A549 (cell line): ENCODE data around the gene SPATA2L. TPM values are rescaled to one million over a fixed set of nuclear protein-coding genes. Genes with fewer than 3 reads are reported as not detected.

Source experiments
- ATAC-seq, 2 experiments: fragments of 200-7000 bp in 1 of 2; fragments of >200 bp in 1 of 2; cut with Nextera tagmentation in 1 of 2; cut with Tn5 transposase in 1 of 2; 3 replicates each; pipeline versions ENCODE4 v1.8.0 to v1.9.1; 2018 to 2020; ENCODE audit warnings: mild to moderate bottlenecking in 1 of 2, moderate library complexity in 1 of 2
- CTCF ChIA-PET: fragments of 300-600 bp; sonication (Branson Sonifier 250); formaldehyde crosslinking; extraction: SDS; loops from one replicate; lab custom pipeline; 2021; ENCODE audit warnings: antibody characterized with exemption, inconsistent platforms; lab: Yijun Ruan, JAX
- POLR2A ChIA-PET: fragments of 350-600 bp; formaldehyde crosslinking; extraction: SDS; loops from one replicate; lab custom pipeline; 2021; ENCODE audit warnings: antibody characterized with exemption, inconsistent platforms; lab: Yijun Ruan, JAX
- DNase-seq, 2 experiments: peaks; one replicate each; pipeline versions ENCODE4 v3.0.0 to v3.0.0-alpha.2; 2011 to 2016; ENCODE audit warnings: low read depth in 1 of 2, low spot score in 1 of 2
- FAIRE-seq: peaks from 2 replicates; lab custom pipeline; 2011; peaks lifted over from hg19 to GRCh38; lab: Jason Lieb, UNC
- H3K27ac ChIP-seq, 2 experiments: fragments of >200 bp; sonication (Bioruptor Twin); formaldehyde crosslinking; 3 replicates each; pipeline ENCODE4 v1.5.1; 2016 to 2017
- H3K4me1 ChIP-seq: fragments of >200 bp; sonication (Bioruptor Twin); formaldehyde crosslinking; 3 replicates; pipeline ENCODE4 v1.6.1; 2016
- H3K4me2 ChIP-seq: fragments of >200 bp; sonication (Bioruptor Twin); formaldehyde crosslinking; 3 replicates; pipeline ENCODE4 v1.6.1; 2016
- H3K4me3 ChIP-seq: fragments of >200 bp; sonication (Bioruptor Twin); formaldehyde crosslinking; 3 replicates; pipeline ENCODE4 v1.5.1; 2016
- H3K9me3 ChIP-seq: fragments of >200 bp; sonication (Bioruptor Twin); formaldehyde crosslinking; 3 replicates; pipeline ENCODE4 v1.6.1; 2016
- CBX2 ChIP-seq: fragments of 200-600 bp; sonication (generic); IDR thresholded peaks from 2 replicates; pipeline ENCODE4 v1.6.1; 2016; ENCODE audit warnings: low read depth, mild to moderate bottlenecking, borderline replicate concordance
- CEBPB ChIP-seq, 2 experiments: fragments of >200 bp in 1 of 2; sonication (Bioruptor Twin) in 1 of 2; formaldehyde crosslinking in 1 of 2; IDR thresholded peaks; 2 replicates each; pipeline ENCODE4 v1.6.1; 2012 to 2016
- EHMT2 ChIP-seq: fragments of 200-600 bp; sonication (generic); IDR thresholded peaks from 2 replicates; pipeline ENCODE4 v1.6.1; 2016; ENCODE audit warnings: antibody characterized with exemption, low read depth, mild to moderate bottlenecking, moderate library complexity
- ELK1 ChIP-seq: fragments of 150-350 bp; IDR thresholded peaks from 2 replicates; pipeline ENCODE4 v1.6.1; 2014; ENCODE audit warnings: low read depth, mild to moderate bottlenecking, low read length
- EP300 ChIP-seq, 2 experiments: fragments of >200 bp; sonication (Bioruptor Twin); formaldehyde crosslinking; IDR thresholded peaks; 2 replicates in 1 of 2; 3 replicates in 1 of 2; pipeline ENCODE4 v1.6.1; 2016 to 2017
- ESRRA ChIP-seq: fragments of 150-350 bp; IDR thresholded peaks from 2 replicates; pipeline ENCODE4 v1.6.1; 2014; ENCODE audit warnings: mild to moderate bottlenecking, low read length, borderline replicate concordance
- FOSB ChIP-seq: fragments of 250-450 bp; sonication (Bioruptor Pico); IDR thresholded peaks from 2 replicates; pipeline ENCODE4 v1.5.0; 2020; ENCODE audit warnings: mild to moderate bottlenecking, moderate library complexity
- FOSL2 ChIP-seq, 2 experiments: fragments of 450-650 bp in 1 of 2; fragments of >200 bp in 1 of 2; sonication (Bioruptor Twin) in 1 of 2; formaldehyde crosslinking; IDR thresholded peaks; 2 replicates each; pipeline versions ENCODE4 v1.5.0 to v1.6.1; 2016 to 2020; ENCODE audit warnings: mild to moderate bottlenecking in 1 of 2, moderate library complexity in 1 of 2
- FOXS1 ChIP-seq: fragments of 250-450 bp; sonication (Bioruptor Pico); IDR thresholded peaks from 2 replicates; pipeline ENCODE4 v1.5.0; 2020; ENCODE audit warnings: mild to moderate bottlenecking, moderate library complexity
- GATA3 ChIP-seq: IDR thresholded peaks from 2 replicates; pipeline ENCODE4 v1.6.1; 2012; ENCODE audit warnings: borderline replicate concordance
- HOXA7 ChIP-seq: fragments of 250-450 bp; sonication (Bioruptor Pico); IDR thresholded peaks from 2 replicates; pipeline ENCODE4 v1.5.0; 2020; ENCODE audit warnings: mild to moderate bottlenecking, moderate library complexity
- HOXB13 ChIP-seq: fragments of 250-450 bp; sonication (Bioruptor Pico); IDR thresholded peaks from 2 replicates; pipeline ENCODE4 v1.5.0; 2020; ENCODE audit warnings: low read depth, mild to moderate bottlenecking, moderate library complexity
- JUNB ChIP-seq: fragments of >200 bp; sonication (Bioruptor Twin); formaldehyde crosslinking; IDR thresholded peaks from 2 replicates; pipeline ENCODE4 v1.6.1; 2016
- KDM5A ChIP-seq: fragments of 200-600 bp; sonication (generic); IDR thresholded peaks from 2 replicates; pipeline ENCODE4 v1.6.1; 2016; ENCODE audit warnings: antibody characterized with exemption, mild to moderate bottlenecking
- MAFK ChIP-seq: fragments of 450-650 bp; IDR thresholded peaks from 2 replicates; pipeline ENCODE4 v1.6.1; 2014; ENCODE audit not compliant: partially characterized antibody
- MAZ ChIP-seq: fragments of 150-350 bp; IDR thresholded peaks from 2 replicates; pipeline ENCODE4 v1.6.1; 2014; ENCODE audit warnings: antibody characterized with exemption, low read depth, low read length, borderline replicate concordance
- NR3C1 ChIP-seq: fragments of >200 bp; sonication (Bioruptor Twin); formaldehyde crosslinking; IDR thresholded peaks from 3 replicates; pipeline ENCODE4 v1.6.1; 2017
- POLR2A ChIP-seq: IDR thresholded peaks from 2 replicates; pipeline ENCODE4 v1.6.1; 2012; ENCODE audit warnings: mild to moderate bottlenecking, low read length
- RCOR1 ChIP-seq: fragments of 150-350 bp; IDR thresholded peaks from 2 replicates; pipeline ENCODE4 v1.6.1; 2014; ENCODE audit warnings: antibody characterized with exemption, low read length, low read depth
- TFCP2L1 ChIP-seq: fragments of 250-450 bp; sonication (Bioruptor Pico); IDR thresholded peaks from 2 replicates; pipeline ENCODE4 v1.5.0; 2021; ENCODE audit warnings: mild to moderate bottlenecking
- TP53 ChIP-seq: fragments of 250-450 bp; sonication (Bioruptor Pico); IDR thresholded peaks from 2 replicates; pipeline ENCODE4 v1.5.0; 2021; ENCODE audit warnings: mild to moderate bottlenecking, moderate library complexity
- ZFP36 ChIP-seq: fragments of 450-650 bp; IDR thresholded peaks from 2 replicates; pipeline ENCODE4 v1.6.1; 2014; ENCODE audit warnings: borderline replicate concordance; ENCODE audit not compliant: partially characterized antibody
- ZNF302 ChIP-seq: fragments of 250-450 bp; sonication (Bioruptor Pico); IDR thresholded peaks from 2 replicates; pipeline ENCODE4 v1.9.0; 2021; ENCODE audit warnings: inconsistent platforms, mild to moderate bottlenecking, moderate library complexity
- ZSCAN20 ChIP-seq: fragments of 250-450 bp; sonication (Bioruptor Pico); IDR thresholded peaks from 2 replicates; pipeline ENCODE4 v1.8.0; 2022; ENCODE audit warnings: mild to moderate bottlenecking, moderate library complexity
- whole genome bisulfite sequencing: methylation state at CpG from one replicate; pipeline ENCODE4 v1.1.6; 2017; ENCODE audit errors: missing lambda C conversion rate; 5-methylcytosine and 5-hydroxymethylcytosine counted together
- polyA plus RNA-seq, 4 experiments: library from polyadenylated mRNA; depleted of rRNA in 3 of 4; stranded (reverse); fragments of >200 nt; fragmentation: RNase III in 1 of 4; extraction: RNeasy Plus Mini Kit Qiagen cat#74134 plus additional on column Dnase treatment in 1 of 4; gene quantifications; 2 replicates in 3 of 4; 3 replicates in 1 of 4; pipeline ENCODE4 v1.2.3, GENCODE V29; 2011 to 2017
- TF ChIP-seq, protein P1 (sequence below): fragments of 450-650 bp; IDR thresholded peaks from 2 replicates; pipeline ENCODE4 v1.6.1; 2014; ENCODE audit warnings: antibody characterized with exemption
- TF ChIP-seq, protein P2 (sequence below): IDR thresholded peaks from 2 replicates; pipeline ENCODE4 v1.6.1; 2012
- TF ChIP-seq, protein P3 (sequence below): fragments of >200 bp; sonication (Bioruptor Twin); formaldehyde crosslinking; IDR thresholded peaks from 3 replicates; pipeline ENCODE4 v1.6.1; 2016
- TF ChIP-seq, protein P4 (sequence below): fragments of 200-600 bp; sonication (generic); IDR thresholded peaks from 2 replicates; pipeline ENCODE4 v1.6.1; 2016; ENCODE audit warnings: antibody characterized with exemption, mild to moderate bottlenecking, moderate library complexity
- TF ChIP-seq, protein P5 (sequence below): fragments of >200 bp; sonication (Bioruptor Twin); formaldehyde crosslinking; IDR thresholded peaks from 2 replicates; pipeline ENCODE4 v1.6.1; 2016
- TF ChIP-seq, protein P6 (sequence below): fragments of >200 bp; sonication (Bioruptor Twin); formaldehyde crosslinking; IDR thresholded peaks from 3 replicates; pipeline ENCODE4 v1.5.1; 2016
- TF ChIP-seq, protein P7 (sequence below): IDR thresholded peaks from 2 replicates; pipeline ENCODE4 v1.6.1; 2012

Gene SPATA2L
- polyA plus RNA-seq, 2 of the 4 experiments (the other 2 are of a cell fraction), result 3.5 to 5.2 TPM

GRCh38 chr16:89686520-89687091 is 14.9 kb downstream of the SPATA2L start, which contains the start of gene CDK10:
Gene CDK10, plus strand, starts transcription at chr16:89686689. Its CDS starts 22 bp downstream, at chr16:89686711.
- ATAC-seq (peak; percentile 81 to 89), DNase-seq (peak; percentile 87 to 89), FAIRE-seq (peak; percentile 39)
- POLR2A ChIA-PET, result interaction anchor here (0.6 to 1.5 kb wide), 14 partner anchors 10 to 236 kb away, joined by 3 to 26 read pairs (median 5); partner anchors contain the start of genes CHMP1A, SPATA2L and SPATA33
- H3K4me2 ChIP-seq, result peak within 1 kb of the TSS; percentile 91
- peaks cover 9% of the 10 kb centered on the region for H3K9me3 ChIP-seq
- CTCF ChIA-PET, result interaction anchor here (0.9 to 2.3 kb wide), 4 partner anchors 13 to 71 kb away, joined by 3 to 12 read pairs (median 6); no protein-coding TSS in a partner anchor
- 0% methylated on average over 23 of the region's 67 CpGs for WGBS
- peak within 1 kb of the TSS; percentile 70 for H3K4me3 ChIP-seq
- H3K27ac ChIP-seq, result peak within 1 kb of the TSS; percentile 96 to 99
- H3K4me1 ChIP-seq, result peaks cover 11% of the 10 kb centered on the region
- TF ChIP-seq TP53 (CRISPR knock-in tag) (peak; percentile 86), GATA3 (no peak), FOSB (CRISPR knock-in tag) (no peak), TFCP2L1 (CRISPR knock-in tag) (peak; percentile 88; the same call in 1 of the 2 replicates), MAFK (no peak), ESRRA (no peak), ZFP36 (no peak), FOSL2 (IDR thresholded peaks at IDR 0.05) (no peak), FOSL2 (CRISPR knock-in tag; IDR thresholded peaks at IDR 0.05) (peak; percentile 30; the same call in 1 of the 2 replicates), ZNF302 (no peak), KDM5A (peak; percentile 66), HOXA7 (CRISPR knock-in tag) (no peak), FOXS1 (CRISPR knock-in tag) (peak; percentile 85; the same call in 1 of the 2 replicates), CEBPB (IDR thresholded peaks at IDR 0.05) (no peak), MAZ (no peak), JUNB (no peak), RCOR1 (no peak), CBX2 (no peak), NR3C1 (no peak), POLR2A (peak; percentile 93), EHMT2 (no peak), EP300 (IDR thresholded peaks at IDR 0.05) (no peak), ZSCAN20 (CRISPR knock-in tag) (no peak), HOXB13 (peak; percentile 84), ELK1 (no peak)
- TF ChIP-seq, protein P1, sequence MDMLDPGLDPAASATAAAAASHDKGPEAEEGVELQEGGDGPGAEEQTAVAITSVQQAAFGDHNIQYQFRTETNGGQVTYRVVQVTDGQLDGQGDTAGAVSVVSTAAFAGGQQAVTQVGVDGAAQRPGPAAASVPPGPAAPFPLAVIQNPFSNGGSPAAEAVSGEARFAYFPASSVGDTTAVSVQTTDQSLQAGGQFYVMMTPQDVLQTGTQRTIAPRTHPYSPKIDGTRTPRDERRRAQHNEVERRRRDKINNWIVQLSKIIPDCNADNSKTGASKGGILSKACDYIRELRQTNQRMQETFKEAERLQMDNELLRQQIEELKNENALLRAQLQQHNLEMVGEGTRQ, result no peak
- TF ChIP-seq, protein P2, sequence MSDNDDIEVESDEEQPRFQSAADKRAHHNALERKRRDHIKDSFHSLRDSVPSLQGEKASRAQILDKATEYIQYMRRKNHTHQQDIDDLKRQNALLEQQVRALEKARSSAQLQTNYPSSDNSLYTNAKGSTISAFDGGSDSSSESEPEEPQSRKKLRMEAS, result peak; percentile 88
- TF ChIP-seq, protein P3, sequence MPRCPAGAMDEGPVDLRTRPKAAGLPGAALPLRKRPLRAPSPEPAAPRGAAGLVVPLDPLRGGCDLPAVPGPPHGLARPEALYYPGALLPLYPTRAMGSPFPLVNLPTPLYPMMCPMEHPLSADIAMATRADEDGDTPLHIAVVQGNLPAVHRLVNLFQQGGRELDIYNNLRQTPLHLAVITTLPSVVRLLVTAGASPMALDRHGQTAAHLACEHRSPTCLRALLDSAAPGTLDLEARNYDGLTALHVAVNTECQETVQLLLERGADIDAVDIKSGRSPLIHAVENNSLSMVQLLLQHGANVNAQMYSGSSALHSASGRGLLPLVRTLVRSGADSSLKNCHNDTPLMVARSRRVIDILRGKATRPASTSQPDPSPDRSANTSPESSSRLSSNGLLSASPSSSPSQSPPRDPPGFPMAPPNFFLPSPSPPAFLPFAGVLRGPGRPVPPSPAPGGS, result peak; percentile 95
- TF ChIP-seq, protein P4, sequence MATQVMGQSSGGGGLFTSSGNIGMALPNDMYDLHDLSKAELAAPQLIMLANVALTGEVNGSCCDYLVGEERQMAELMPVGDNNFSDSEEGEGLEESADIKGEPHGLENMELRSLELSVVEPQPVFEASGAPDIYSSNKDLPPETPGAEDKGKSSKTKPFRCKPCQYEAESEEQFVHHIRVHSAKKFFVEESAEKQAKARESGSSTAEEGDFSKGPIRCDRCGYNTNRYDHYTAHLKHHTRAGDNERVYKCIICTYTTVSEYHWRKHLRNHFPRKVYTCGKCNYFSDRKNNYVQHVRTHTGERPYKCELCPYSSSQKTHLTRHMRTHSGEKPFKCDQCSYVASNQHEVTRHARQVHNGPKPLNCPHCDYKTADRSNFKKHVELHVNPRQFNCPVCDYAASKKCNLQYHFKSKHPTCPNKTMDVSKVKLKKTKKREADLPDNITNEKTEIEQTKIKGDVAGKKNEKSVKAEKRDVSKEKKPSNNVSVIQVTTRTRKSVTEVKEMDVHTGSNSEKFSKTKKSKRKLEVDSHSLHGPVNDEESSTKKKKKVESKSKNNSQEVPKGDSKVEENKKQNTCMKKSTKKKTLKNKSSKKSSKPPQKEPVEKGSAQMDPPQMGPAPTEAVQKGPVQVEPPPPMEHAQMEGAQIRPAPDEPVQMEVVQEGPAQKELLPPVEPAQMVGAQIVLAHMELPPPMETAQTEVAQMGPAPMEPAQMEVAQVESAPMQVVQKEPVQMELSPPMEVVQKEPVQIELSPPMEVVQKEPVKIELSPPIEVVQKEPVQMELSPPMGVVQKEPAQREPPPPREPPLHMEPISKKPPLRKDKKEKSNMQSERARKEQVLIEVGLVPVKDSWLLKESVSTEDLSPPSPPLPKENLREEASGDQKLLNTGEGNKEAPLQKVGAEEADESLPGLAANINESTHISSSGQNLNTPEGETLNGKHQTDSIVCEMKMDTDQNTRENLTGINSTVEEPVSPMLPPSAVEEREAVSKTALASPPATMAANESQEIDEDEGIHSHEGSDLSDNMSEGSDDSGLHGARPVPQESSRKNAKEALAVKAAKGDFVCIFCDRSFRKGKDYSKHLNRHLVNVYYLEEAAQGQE, result no peak
- TF ChIP-seq, protein P5, sequence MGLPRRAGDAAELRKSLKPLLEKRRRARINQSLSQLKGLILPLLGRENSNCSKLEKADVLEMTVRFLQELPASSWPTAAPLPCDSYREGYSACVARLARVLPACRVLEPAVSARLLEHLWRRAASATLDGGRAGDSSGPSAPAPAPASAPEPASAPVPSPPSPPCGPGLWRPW, result no peak
- TF ChIP-seq, protein P6, sequence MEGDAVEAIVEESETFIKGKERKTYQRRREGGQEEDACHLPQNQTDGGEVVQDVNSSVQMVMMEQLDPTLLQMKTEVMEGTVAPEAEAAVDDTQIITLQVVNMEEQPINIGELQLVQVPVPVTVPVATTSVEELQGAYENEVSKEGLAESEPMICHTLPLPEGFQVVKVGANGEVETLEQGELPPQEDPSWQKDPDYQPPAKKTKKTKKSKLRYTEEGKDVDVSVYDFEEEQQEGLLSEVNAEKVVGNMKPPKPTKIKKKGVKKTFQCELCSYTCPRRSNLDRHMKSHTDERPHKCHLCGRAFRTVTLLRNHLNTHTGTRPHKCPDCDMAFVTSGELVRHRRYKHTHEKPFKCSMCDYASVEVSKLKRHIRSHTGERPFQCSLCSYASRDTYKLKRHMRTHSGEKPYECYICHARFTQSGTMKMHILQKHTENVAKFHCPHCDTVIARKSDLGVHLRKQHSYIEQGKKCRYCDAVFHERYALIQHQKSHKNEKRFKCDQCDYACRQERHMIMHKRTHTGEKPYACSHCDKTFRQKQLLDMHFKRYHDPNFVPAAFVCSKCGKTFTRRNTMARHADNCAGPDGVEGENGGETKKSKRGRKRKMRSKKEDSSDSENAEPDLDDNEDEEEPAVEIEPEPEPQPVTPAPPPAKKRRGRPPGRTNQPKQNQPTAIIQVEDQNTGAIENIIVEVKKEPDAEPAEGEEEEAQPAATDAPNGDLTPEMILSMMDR, result no peak
- TF ChIP-seq, protein P7, sequence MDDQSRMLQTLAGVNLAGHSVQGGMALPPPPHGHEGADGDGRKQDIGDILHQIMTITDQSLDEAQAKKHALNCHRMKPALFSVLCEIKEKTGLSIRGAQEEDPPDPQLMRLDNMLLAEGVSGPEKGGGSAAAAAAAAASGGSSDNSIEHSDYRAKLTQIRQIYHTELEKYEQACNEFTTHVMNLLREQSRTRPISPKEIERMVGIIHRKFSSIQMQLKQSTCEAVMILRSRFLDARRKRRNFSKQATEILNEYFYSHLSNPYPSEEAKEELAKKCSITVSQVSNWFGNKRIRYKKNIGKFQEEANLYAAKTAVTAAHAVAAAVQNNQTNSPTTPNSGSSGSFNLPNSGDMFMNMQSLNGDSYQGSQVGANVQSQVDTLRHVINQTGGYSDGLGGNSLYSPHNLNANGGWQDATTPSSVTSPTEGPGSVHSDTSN, result 0 out of 2 replicates have a peak, but pooled peaks have one; percentile 25
